Stimulated activated CD4-positive, alpha-beta T cell treated with anti-CD3 and anti-CD28 coated beads, Interleukin-12 subunit alpha, Interleukin-12 subunit beta, amount 100 ng/mL, for 24 hours (primary cell): ENCODE results near the gene OLFML3.
"Not testable (repeated sequence)": the region's sequence is repeated elsewhere in the genome, so short reads cannot be mapped to it uniquely, and the experiment has no call there.

Experiments used
- DNase-seq, 2 experiments: peaks; one replicate each; pipeline ENCODE4 v3.0.0-alpha.2; 2020; ENCODE audit warnings: low read depth in 2 of 2

The OLFML3 gene

GRCh38 chr1:113991467-113991997 is 12.3 kb downstream of the OLFML3 start:
- no peak for DNase-seq

GRCh38 chr1:113993072-113993471 is 13.8 kb downstream of the OLFML3 start:
- no peak for DNase-seq

- no peak for DNase-seq
These were observed 14.5 kb downstream of the OLFML3 start for GRCh38 chr1:113993766-113994165.

GRCh38 chr1:113995382-113995781 is 16.1 kb downstream of the OLFML3 start:
- no peak for DNase-seq

GRCh38 chr1:113998361-113998760 is 19.1 kb downstream of the OLFML3 start:
- DNase-seq = no peak

- no peak for DNase-seq
These were observed 20.0 kb downstream of the OLFML3 start for GRCh38 chr1:113999233-113999632.

GRCh38 chr1:113999799-114000198 is 20.5 kb downstream of the OLFML3 start:
- no peak for DNase-seq

GRCh38 chr1:114000406-114000805 is 21.1 kb downstream of the OLFML3 start:
- no peak for DNase-seq

GRCh38 chr1:114002492-114003239 is 23.4 kb downstream of the OLFML3 start:
- DNase-seq = no peak

- no peak for DNase-seq
These were observed 24.2 kb downstream of the OLFML3 start for GRCh38 chr1:114003431-114003830.

GRCh38 chr1:114006825-114007224 is 27.6 kb downstream of the OLFML3 start:
- not testable (repeated sequence) for DNase-seq

- no peak for DNase-seq
These were observed 29.2 kb downstream of the OLFML3 start for GRCh38 chr1:114008480-114008941.

GRCh38 chr1:114008993-114009392 is 29.7 kb downstream of the OLFML3 start:
- DNase-seq = no peak

- no peak for DNase-seq
These were observed 30.1 kb downstream of the OLFML3 start for GRCh38 chr1:114009393-114009792.

GRCh38 chr1:114010433-114011184 is 31.3 kb downstream of the OLFML3 start:
- no peak for DNase-seq

- DNase-seq = no peak
These were observed 32.5 kb downstream of the OLFML3 start for GRCh38 chr1:114011796-114012195.

GRCh38 chr1:114015075-114015474 is 35.8 kb downstream of the OLFML3 start:
- no peak for DNase-seq

GRCh38 chr1:114019724-114020123 is 40.5 kb downstream of the OLFML3 start:
- not testable (repeated sequence) for DNase-seq

GRCh38 chr1:114021665-114022099 is 42.4 kb downstream of the OLFML3 start:
- DNase-seq = no peak

- DNase-seq = no peak
These were observed 43.6 kb downstream of the OLFML3 start for GRCh38 chr1:114022877-114023276.

- DNase-seq = no peak
These were observed 44.1 kb downstream of the OLFML3 start for GRCh38 chr1:114023377-114023776.

- no peak for DNase-seq
These were observed 44.8 kb downstream of the OLFML3 start for GRCh38 chr1:114024049-114024448.
